ENCODE data around the gene ZNF74. TPM values are rescaled to one million over a fixed set of nuclear protein-coding genes. Genes with fewer than 3 reads are reported as not detected.
"Not testable (repeated sequence)": the region's sequence is repeated elsewhere in the genome, so short reads cannot be mapped to it uniquely, and the experiment has no call there.

The ZNF74 gene
- total RNA-seq, 1 donor from 2014 or later: 4.6 TPM

GRCh38 chr22:20449819-20450550 lies 56.0 kb downstream of the ZNF74 start:
- no peak for ATAC-seq

- peak; percentile 56 for ATAC-seq
Measured at GRCh38 chr22:20450551-20450906, 56.6 kb downstream of the ZNF74 start.

- ATAC-seq: not testable (repeated sequence)
Measured at GRCh38 chr22:20451129-20451778, 57.3 kb downstream of the ZNF74 start.

GRCh38 chr22:20451920-20452319 lies 58.0 kb downstream of the ZNF74 start:
- no peak for ATAC-seq

GRCh38 chr22:20453222-20453621 lies 59.3 kb downstream of the ZNF74 start:
- ATAC-seq: no peak

- no peak for ATAC-seq
Measured at GRCh38 chr22:20455709-20456063, 61.7 kb downstream of the ZNF74 start.

GRCh38 chr22:20456064-20456721 lies 62.2 kb downstream of the ZNF74 start:
- peak; percentile 78 for ATAC-seq

GRCh38 chr22:20456722-20457076 lies 62.7 kb downstream of the ZNF74 start:
- no peak for ATAC-seq

GRCh38 chr22:20457506-20458240 lies 63.7 kb downstream of the ZNF74 start:
- ATAC-seq: peak; percentile 20

Other genes starting within 250 kb of the ZNF74 start
- gene CCDC188, start 243.1 kb upstream of the ZNF74 start, total RNA-seq: 0.44 TPM
- gene RTN4R, start 125.8 kb upstream of the ZNF74 start, total RNA-seq: 3.9 TPM
- 34.8 TPM for gene DGCR6L, start 74.1 kb upstream of the ZNF74 start, total RNA-seq
- 0.48 TPM for gene SCARF2, start 43.7 kb downstream of the ZNF74 start, total RNA-seq
- 5.0 TPM for gene KLHL22, start 101.6 kb downstream of the ZNF74 start, total RNA-seq
- 51.7 TPM for gene MED15, start 113.5 kb downstream of the ZNF74 start, total RNA-seq